MM.1S (cell line): ENCODE data around the gene ISOC2.

Experiments used
- DNase-seq: peaks from one replicate; pipeline ENCODE4 v3.0.0-alpha.2; 2015
- H2AFZ ChIP-seq: fragments of 300-600 bp; sonication (generic); 2 replicates; pipeline ENCODE4 v1.6.0; 2016; ENCODE audit warnings: antibody characterized with exemption, low read length
- H3F3A ChIP-seq: fragments of 300-600 bp; sonication (generic); 2 replicates; pipeline ENCODE4 v1.6.1; 2016; ENCODE audit warnings: mild to moderate bottlenecking, antibody characterized with exemption, low read length, moderate library complexity, mixed read lengths; ENCODE audit not compliant: insufficient read depth
- H3K27ac ChIP-seq: fragments of 300-600 bp; sonication (generic); 2 replicates; pipeline ENCODE4 v1.5.1; 2016; ENCODE audit warnings: mild to moderate bottlenecking, low read length
- H3K27me3 ChIP-seq: fragments of 300-600 bp; sonication (generic); replicated peaks from 2 replicates; pipeline ENCODE4 v1.6.0; 2016; ENCODE audit warnings: low read length; ENCODE audit not compliant: insufficient read depth
- H3K36me3 ChIP-seq: fragments of 300-600 bp; sonication (generic); replicated peaks from 2 replicates; pipeline ENCODE4 v1.6.1; 2016; ENCODE audit warnings: mild to moderate bottlenecking, low read length, mixed read lengths; ENCODE audit not compliant: insufficient read depth
- H3K4me1 ChIP-seq: fragments of 300-600 bp; sonication (generic); 2 replicates; pipeline ENCODE4 v1.6.1; 2016; ENCODE audit warnings: low read length, mixed read lengths
- H3K4me2 ChIP-seq: fragments of 300-600 bp; sonication (generic); 2 replicates; pipeline ENCODE4 v1.6.0; 2016; ENCODE audit warnings: low read depth, low read length
- H3K4me3 ChIP-seq: fragments of 300-600 bp; sonication (generic); 2 replicates; pipeline ENCODE4 v1.5.1; 2016; ENCODE audit warnings: low read length, mixed read lengths
- H3K79me2 ChIP-seq: fragments of 300-600 bp; sonication (generic); 2 replicates; pipeline ENCODE4 v1.6.1; 2016; ENCODE audit warnings: mixed run types, low read length, mixed read lengths
- H3K9ac ChIP-seq: fragments of 300-600 bp; sonication (generic); 2 replicates; pipeline ENCODE4 v1.6.1; 2016; ENCODE audit warnings: low read length, mixed read lengths
- H3K9me2 ChIP-seq: fragments of 300-600 bp; sonication (generic); replicated peaks from 2 replicates; pipeline ENCODE4 v1.6.1; 2016; ENCODE audit warnings: mild to moderate bottlenecking, low read length, mixed read lengths; ENCODE audit not compliant: insufficient read depth
- H3K9me3 ChIP-seq: fragments of 300-600 bp; sonication (generic); replicated peaks from 2 replicates; pipeline ENCODE4 v1.6.1; 2016; ENCODE audit warnings: mild to moderate bottlenecking, low read length, mixed read lengths; ENCODE audit not compliant: insufficient read depth
- H4K20me1 ChIP-seq: fragments of 300-600 bp; sonication (generic); 2 replicates; pipeline ENCODE4 v1.6.1; 2016; ENCODE audit warnings: mild to moderate bottlenecking, low read length, moderate library complexity, mixed read lengths; ENCODE audit not compliant: insufficient read depth
- CTCF ChIP-seq: fragments of 300-600 bp; sonication (generic); IDR thresholded peaks from 2 replicates; pipeline ENCODE4 v1.5.1; 2016; ENCODE audit warnings: antibody characterized with exemption, low read length, mixed read lengths
- EZH2 ChIP-seq: fragments of 300-600 bp; sonication (generic); optimal IDR thresholded peaks from 2 replicates; pipeline ENCODE3; 2017; ENCODE audit warnings: low read depth, mild to moderate bottlenecking, antibody characterized with exemption, low read length, mixed read lengths
- EZH2phosphoT487 ChIP-seq: fragments of 300-600 bp; sonication (generic); IDR thresholded peaks from 2 replicates; pipeline ENCODE4 v1.6.1; 2018; ENCODE audit warnings: antibody characterized with exemption, low read length

Gene ISOC2

GRCh38 chr19:55486043-55486970 lies 24.9 kb upstream of the ISOC2 start:
- no peak overlapping the region for H3K4me2 ChIP-seq
- H3K27me3 ChIP-seq, result peaks cover 68% of the 10 kb centered on the region
- H3K36me3 ChIP-seq, result no peaks in the 10 kb centered on the region
- TF ChIP-seq EZH2phosphoT487 (no peak), EZH2 (no peak), CTCF (no peak)
- no peak overlapping the region for H2AFZ ChIP-seq
- no peaks in the 10 kb centered on the region for H3K79me2 ChIP-seq
- H3K27ac ChIP-seq, result no peak overlapping the region
- DNase-seq, result no peak
- H3K9ac ChIP-seq, result no peak overlapping the region
- no peaks in the 10 kb centered on the region for H3F3A ChIP-seq
- H3K9me3 ChIP-seq, result no peaks in the 10 kb centered on the region
- no peaks in the 10 kb centered on the region for H3K4me1 ChIP-seq
- no peaks in the 10 kb centered on the region for H4K20me1 ChIP-seq
- H3K9me2 ChIP-seq, result no peaks in the 10 kb centered on the region
- no peak overlapping the region for H3K4me3 ChIP-seq

GRCh38 chr19:55485439-55486011 lies 24.1 kb upstream of the ISOC2 start:
- Histone ChIP-seq H2AFZ (no peak overlapping the region), H3K27me3 (peaks cover 60% of the 10 kb centered on the region), H3K4me3 (no peak overlapping the region), H3K9ac (no peak overlapping the region), H3K9me3 (no peaks in the 10 kb centered on the region), H3K27ac (no peak overlapping the region), H3K4me1 (no peaks in the 10 kb centered on the region), H3K79me2 (no peaks in the 10 kb centered on the region), H3K36me3 (no peaks in the 10 kb centered on the region), H3K4me2 (no peak overlapping the region), H4K20me1 (no peaks in the 10 kb centered on the region), H3K9me2 (no peaks in the 10 kb centered on the region), H3F3A (no peaks in the 10 kb centered on the region)
- TF ChIP-seq EZH2phosphoT487 (no peak), EZH2 (no peak), CTCF (no peak)
- DNase-seq, result no peak

- Histone ChIP-seq H3K79me2 (no peaks in the 10 kb centered on the region), H3K36me3 (no peaks in the 10 kb centered on the region), H2AFZ (no peak within 1 kb of the TSS), H3K9me3 (no peaks in the 10 kb centered on the region), H3K4me2 (no peak within 1 kb of the TSS), H4K20me1 (no peaks in the 10 kb centered on the region), H3K9me2 (no peaks in the 10 kb centered on the region), H3K27ac (no peak within 1 kb of the TSS), H3F3A (no peaks in the 10 kb centered on the region), H3K4me1 (no peaks in the 10 kb centered on the region), H3K9ac (no peak within 1 kb of the TSS), H3K4me3 (no peak within 1 kb of the TSS), H3K27me3 (peaks cover 53% of the 10 kb centered on the region)
- TF ChIP-seq EZH2phosphoT487, result no peak
- no peak for TF ChIP-seq CTCF
- no peak for TF ChIP-seq EZH2
- DNase-seq, result no peak
Observed at GRCh38 chr19:55484593-55485438, 23.4 kb upstream of the ISOC2 start, which contains the start of gene NAT14. TSS of gene NAT14 (plus strand) at chr19:55485188. CDS start at chr19:55485709, 521 bp downstream.
